H1 (cell line): ENCODE results near the gene MLKL. TPM values are rescaled to one million over a fixed set of nuclear protein-coding genes. Genes with fewer than 3 reads are reported as not detected.

Source experiments
- RFX5 ChIP-seq: IDR thresholded peaks from 2 replicates; pipeline ENCODE4 v1.6.1; 2011; ENCODE audit warnings: low read depth, low read length, improper control_type of control experiment, borderline replicate concordance
- SIX5 ChIP-seq: IDR thresholded peaks from 2 replicates; pipeline ENCODE4 v1.6.1; 2011; ENCODE audit warnings: mild to moderate bottlenecking, low read depth, low read length
- polyA plus RNA-seq, 7 experiments: library from polyadenylated mRNA; depleted of rRNA in 3 of 7; stranded (reverse) in 5 of 7; unstranded in 2 of 7; fragments of >200 nt in 5 of 7; fragments of 200-250 nt in 2 of 7; gene quantifications; 1 replicate in 5 of 7; 2 replicates in 1 of 7; 4 replicates in 1 of 7; pipeline versions ENCODE4 v1.2.1 to v1.2.3, GENCODE V29; 2011 to 2013; ENCODE audit warnings: missing spikeins in 2 of 7, mixed read lengths in 2 of 7
- total RNA-seq: library from RNA; stranded (reverse); fragmentation: NEBNext Ultra II Directional; extraction: Animal tissue kit (Norgen Biotek cat#: 25700); gene quantifications from 2 replicates; pipeline ENCODE4 v1.2.1, GENCODE V29; 2021

MLKL gene
- total and polyA plus RNA-seq, 2 of the 8 experiments (the other 6 are each of a cell fraction or from before 2014, with no cell fraction given) = 1.6 to 2.1 TPM

DNA sequence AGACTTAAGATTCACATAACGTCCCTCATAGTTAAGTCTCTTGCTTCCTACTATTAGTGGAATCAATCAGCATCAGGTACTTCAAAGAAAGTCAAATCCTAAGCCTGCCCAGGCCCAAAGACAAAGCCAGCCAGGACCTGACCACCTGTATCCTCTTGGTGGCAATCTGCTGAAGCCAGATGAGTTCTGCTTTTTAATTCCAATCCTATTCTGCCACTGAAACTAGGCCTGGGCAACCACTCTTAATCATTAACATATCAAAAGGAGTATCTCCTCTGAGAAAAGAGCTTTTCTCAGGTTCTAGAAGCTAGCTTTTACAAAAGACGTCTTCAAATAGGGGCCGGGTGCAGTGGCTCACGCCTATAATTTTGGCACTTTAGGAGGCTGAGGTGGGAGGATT, 78.7 kb downstream of the MLKL start (continued):
- TF ChIP-seq SIX5 (no peak), RFX5 (no peak)

Other genes with a start within 250 kb of the MLKL start
- 137 and 139 TPM in 2 replicates for gene GLG1, start 93.7 kb downstream of the MLKL start, total RNA-seq
- gene GLG1, start 93.7 kb downstream of the MLKL start, polyA plus RNA-seq (2011; rRNA removed) = 51.6 and 53.4 TPM in 2 replicates
- 114 and 123 TPM in 2 replicates for gene RFWD3, start 34.0 kb downstream of the MLKL start, total RNA-seq
- 56.9 and 67.1 TPM in 2 replicates for gene RFWD3, start 34.0 kb downstream of the MLKL start, polyA plus RNA-seq (2011; rRNA removed)
- gene FA2H, start 74.0 kb upstream of the MLKL start, total RNA-seq = 1.6 and 2.1 TPM in 2 replicates
- 2.5 and 3.0 TPM in 2 replicates for gene FA2H, start 74.0 kb upstream of the MLKL start, polyA plus RNA-seq (2011; rRNA removed)